ENCODE results near the gene MSI2.

DNA sequence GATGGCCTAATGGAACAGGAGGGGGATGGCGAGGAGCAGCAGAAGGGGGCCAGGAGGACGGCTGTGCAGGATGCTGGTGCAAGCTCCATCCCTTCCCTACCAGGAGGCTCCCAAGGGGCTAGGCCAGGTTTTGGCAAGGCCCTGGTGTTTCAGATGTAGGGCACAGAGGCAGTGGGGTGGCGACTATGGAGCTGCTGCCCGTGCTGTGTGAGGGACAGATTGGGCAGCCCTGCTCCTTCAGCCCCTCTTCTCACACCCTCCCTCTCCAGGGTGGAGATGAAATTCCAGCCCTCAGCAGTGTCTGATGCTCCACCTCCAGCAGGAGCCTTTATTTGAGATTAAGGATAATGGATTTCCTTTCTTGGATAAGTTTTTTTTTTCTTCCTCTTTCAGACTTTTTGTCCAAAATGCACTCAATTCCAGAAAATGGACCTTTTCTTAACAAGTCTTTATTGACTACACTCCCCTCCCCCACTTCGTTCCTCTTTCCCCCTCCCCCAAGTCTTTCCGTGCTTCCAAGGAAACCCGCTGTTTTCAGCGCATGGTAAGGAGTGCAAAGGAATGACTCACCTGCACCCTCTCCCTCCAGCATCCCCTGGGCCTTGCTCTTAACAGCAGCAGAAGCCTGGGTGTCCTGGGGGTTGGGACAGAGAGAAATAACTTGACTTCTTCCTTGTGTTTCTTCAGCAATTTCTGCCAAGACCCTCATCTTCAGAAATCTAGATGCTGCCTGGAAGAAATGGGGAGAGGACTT lies 393.6 kb downstream of the MSI2 start:
- TF ChIP-seq POLR2AphosphoS5 (IDR thresholded peaks at IDR 0.05; ENCODE audit: borderline replicate concordance, low read depth, low read length) (no peak), EZH2 (IDR thresholded peaks at IDR 0.05) (no peak)

Data from SK-N-MC (cell line).